Fibroblast of villous mesenchyme (primary cell): Measurements from ENCODE around the gene NCSTN. TPM values are rescaled to one million over a fixed set of nuclear protein-coding genes. Genes with fewer than 3 reads are reported as not detected.
"Not testable (repeated sequence)": the region's sequence is repeated elsewhere in the genome, so short reads cannot be mapped to it uniquely, and the experiment has no call there.

Experiments
- DNase-seq: peaks from one replicate; pipeline ENCODE4 v3.0.0-alpha.2; 2010; ENCODE audit warnings: low read depth
- H3K4me3 ChIP-seq: 2 replicates; pipeline ENCODE4 v1.5.1; 2011; ENCODE audit warnings: low read depth, mild to moderate bottlenecking, low read length
- total RNA-seq: library from RNA; depleted of rRNA; stranded (reverse); fragments of >200 nt; gene quantifications from 2 replicates; pipeline ENCODE4 v1.2.3, GENCODE V29; 2012
- TF ChIP-seq, protein P1 (sequence below): IDR thresholded peaks from 2 replicates; pipeline ENCODE4 v1.5.1; 2012; ENCODE audit warnings: low read depth, mild to moderate bottlenecking, low read length; ENCODE audit not compliant: insufficient read depth

Gene NCSTN
- total RNA-seq, 1 donor: 165 TPM

DNA sequence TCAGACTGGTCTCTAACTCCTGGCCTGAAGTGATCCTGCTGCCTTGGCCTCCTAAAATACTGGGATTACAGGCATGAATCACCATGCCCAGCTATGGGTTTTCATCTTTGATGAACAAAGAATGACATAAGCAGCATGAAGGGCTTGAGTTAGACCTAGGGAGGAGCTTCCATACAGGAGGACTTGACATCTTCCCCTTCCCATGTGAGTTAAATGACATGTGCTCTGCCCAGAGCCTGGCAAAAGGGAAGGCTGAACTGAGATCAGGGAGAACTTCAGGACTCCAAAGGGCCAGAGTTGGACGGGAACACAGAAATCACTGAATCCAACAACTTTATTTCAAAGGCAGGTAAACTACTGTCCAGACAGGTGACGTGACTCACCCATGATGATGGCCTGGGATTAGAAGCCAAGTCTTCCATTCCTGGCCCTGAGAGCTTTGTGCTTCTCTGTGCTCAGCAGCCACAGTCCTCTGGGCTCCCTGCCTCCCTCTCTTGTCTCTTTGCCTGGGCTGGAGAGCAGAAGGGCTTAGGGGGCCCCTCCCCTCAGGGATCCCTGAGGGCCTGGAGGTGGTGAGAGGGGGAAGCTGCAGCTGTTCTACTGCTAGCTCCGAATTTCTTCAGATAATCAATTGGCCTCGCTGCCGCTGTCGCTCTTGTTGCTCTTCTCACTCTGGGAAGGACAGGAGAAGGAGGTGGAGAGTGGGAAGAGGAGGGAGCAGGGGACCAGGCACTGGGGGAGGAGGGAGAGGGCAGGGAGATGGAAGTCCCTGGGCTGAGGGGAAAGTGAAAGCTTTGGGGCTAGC lies 31.3 kb downstream of the NCSTN start:
- H3K4me3 ChIP-seq: no peak overlapping the region
- no peak for DNase-seq
- TF ChIP-seq, protein P1, sequence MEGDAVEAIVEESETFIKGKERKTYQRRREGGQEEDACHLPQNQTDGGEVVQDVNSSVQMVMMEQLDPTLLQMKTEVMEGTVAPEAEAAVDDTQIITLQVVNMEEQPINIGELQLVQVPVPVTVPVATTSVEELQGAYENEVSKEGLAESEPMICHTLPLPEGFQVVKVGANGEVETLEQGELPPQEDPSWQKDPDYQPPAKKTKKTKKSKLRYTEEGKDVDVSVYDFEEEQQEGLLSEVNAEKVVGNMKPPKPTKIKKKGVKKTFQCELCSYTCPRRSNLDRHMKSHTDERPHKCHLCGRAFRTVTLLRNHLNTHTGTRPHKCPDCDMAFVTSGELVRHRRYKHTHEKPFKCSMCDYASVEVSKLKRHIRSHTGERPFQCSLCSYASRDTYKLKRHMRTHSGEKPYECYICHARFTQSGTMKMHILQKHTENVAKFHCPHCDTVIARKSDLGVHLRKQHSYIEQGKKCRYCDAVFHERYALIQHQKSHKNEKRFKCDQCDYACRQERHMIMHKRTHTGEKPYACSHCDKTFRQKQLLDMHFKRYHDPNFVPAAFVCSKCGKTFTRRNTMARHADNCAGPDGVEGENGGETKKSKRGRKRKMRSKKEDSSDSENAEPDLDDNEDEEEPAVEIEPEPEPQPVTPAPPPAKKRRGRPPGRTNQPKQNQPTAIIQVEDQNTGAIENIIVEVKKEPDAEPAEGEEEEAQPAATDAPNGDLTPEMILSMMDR: no peak

DNA sequence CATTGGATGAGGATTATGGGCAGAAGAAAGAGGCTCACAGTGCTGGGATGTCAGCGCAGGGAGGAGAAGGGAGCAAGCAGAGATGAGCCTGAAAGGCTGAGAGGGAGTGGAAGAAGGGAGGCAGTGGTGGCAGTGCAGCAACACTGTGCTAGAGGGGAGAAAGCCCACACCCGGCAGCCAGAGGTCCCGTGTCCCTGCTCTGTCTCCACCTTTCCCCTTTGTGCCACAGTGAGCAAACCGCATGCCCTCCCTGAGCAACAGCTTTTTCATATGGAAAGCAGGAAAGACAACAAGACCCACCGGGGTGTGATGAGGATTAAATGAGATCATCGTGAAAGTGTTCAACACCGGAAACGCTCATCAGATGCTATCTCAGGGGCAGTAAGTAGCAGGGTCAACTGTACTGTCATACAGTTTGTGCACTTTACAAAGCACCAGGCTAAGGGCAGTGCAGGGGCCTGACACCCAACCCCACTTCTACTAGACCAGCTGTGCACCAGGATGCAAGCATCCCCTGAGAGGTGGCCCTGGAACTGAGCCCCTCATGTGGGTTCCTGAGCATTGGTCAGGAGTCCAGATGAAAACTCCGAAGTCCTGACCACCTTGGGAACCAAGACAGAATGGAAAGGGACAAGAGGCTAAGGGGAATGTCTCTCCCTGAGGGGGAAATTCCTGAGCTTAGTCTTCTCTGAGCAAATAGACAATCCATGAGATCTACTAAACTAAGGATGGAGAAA lies 32.8 kb downstream of the NCSTN start:
- no peak overlapping the region for H3K4me3 ChIP-seq
- TF ChIP-seq, protein P1: no peak
- peak; percentile 37 for DNase-seq

DNA sequence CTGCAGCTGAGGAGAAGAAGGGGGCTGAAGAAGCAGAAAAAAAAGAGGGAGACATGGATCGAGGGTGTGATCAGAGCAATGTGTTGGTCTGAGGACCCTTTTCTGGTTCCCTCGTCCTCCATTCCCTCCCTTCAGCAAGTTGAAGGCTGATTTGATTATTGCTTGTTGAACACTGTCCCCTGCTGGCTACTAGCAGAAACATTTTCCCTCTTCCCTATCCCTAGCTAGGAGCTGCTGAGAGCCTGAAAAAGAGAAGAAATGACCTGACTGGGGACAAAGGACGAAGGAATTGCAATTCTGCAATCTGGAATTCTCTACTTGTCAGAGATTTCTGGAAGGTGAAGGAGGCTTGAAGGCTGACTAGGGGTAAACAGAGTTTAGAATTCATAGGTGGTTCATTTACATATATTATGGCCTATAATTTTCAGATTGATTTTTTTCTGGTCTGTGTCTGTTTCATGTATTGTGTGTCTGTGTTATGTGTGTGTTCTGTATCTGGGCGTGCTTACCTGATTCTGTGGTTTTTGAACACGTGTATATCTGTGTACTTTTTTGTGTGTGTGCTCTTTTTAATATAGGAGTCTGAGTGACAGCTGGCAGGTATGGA lies 33.4 kb downstream of the NCSTN start:
- TF ChIP-seq, protein P1: peak; percentile 98
- DNase-seq: peak; percentile 76
- H3K4me3 ChIP-seq: no peak overlapping the region

DNA sequence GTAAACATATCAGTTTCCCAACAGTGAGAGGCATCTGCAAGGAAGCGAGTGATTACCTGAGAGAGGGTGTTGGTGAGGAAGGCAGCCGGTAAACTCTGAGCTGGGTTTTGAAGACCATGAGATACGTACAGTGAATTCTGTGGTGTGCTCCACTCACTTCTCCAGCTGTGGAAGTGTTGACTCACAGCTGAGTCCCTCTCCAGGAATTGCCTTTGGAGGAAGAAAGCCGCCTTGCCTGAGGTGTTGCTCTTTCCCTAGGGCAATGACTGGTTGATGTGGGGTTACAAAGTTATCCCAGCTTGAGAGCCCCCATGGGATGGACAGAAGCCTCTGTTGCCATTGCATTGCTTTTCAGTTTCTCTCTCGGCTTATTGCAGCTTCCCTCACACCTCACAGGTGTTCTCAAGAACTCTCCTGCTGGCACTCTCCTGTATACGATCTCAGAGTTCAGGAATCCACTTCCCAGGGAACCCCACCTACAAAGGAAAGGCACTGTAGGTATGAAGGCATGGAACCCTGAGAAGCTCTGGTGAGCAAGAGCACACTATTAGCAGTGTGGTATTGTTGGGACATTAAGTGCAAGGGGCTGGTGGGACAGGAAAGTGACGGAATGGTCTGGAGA lies 34.5 kb downstream of the NCSTN start:
- DNase-seq: no peak
- no peak overlapping the region for H3K4me3 ChIP-seq
- TF ChIP-seq, protein P1: no peak

DNA sequence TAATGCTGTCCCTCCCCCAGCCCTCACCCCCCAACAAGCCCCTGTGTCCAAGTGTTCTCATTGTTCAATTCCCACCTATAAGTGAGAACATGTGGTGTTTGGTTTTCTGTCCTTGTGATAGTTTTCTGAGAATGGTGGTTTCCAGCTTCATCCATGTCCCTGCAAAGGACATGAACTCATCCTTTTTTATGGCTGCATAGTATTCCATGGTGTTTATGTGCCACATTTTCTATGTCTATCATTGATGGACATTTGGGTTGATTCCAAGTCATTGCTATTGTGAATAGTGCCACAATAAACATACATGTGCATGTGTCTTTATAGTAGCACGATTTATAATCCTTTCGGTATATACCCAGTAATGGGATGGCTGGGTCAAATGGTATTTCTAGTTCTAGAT lies 41.6 kb downstream of the NCSTN start:
- not testable (repeated sequence) for H3K4me3 ChIP-seq

DNA sequence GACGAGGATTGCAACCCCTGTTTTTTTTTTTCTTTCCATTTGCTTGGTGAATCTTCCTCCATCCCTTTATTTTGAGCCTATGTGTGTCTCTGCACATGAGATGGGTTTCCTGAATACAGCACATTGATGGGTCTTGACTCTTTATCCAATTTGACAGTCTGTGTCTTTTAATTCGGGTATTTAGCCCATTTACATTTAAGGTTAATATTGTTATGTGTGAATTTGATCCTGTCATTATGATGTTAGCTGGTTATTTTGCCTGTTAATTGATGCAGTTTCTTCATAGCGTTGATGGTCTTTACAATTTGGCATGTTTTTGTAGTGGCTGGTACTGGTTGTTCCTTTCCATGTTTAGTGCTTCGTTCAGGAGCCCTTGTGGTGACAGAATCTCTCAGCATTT lies 45.2 kb downstream of the NCSTN start:
- not testable (repeated sequence) for H3K4me3 ChIP-seq, DNase-seq

More for the DNA sequence above, 41.6 kb downstream of the NCSTN start:
- not testable (repeated sequence) for DNase-seq

DNA sequence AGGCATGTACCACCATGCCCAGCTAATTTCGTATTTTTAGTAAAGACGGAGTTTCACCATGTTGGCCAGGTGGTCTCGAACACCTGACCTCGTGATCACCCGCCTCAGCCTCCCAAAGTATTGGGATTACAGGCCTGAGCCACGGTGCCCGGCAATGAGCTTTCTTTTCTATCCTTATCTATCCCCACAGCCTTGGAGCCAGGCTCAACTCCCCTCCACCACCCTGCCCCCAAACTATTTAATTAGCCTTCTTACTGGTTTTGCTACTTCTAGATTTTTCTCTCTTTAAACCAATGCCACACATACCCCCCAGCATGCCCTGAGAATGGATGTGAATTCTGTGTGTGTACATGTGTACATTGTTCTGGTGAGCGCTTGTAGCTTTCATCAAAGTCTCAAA lies 51.5 kb downstream of the NCSTN start:
- DNase-seq: no peak
- no peak overlapping the region for H3K4me3 ChIP-seq
- TF ChIP-seq, protein P1: no peak
